Measurements from ENCODE around the gene AAMP.

AAMP gene

GRCh38 chr2:218235017-218235416 lies 34.9 kb downstream of the AAMP start:
- Mint-ChIP-seq H3K4me1 (peaks cover 24% of the 10 kb centered on the region), H3K27ac (no peak overlapping the region), H3K4me3 (no peak overlapping the region), H3K36me3 (peaks cover 71% of the 10 kb centered on the region), H3K9me3 (no peaks in the 10 kb centered on the region), H3K27me3 (no peaks in the 10 kb centered on the region)
- no peak for ATAC-seq

DNA sequence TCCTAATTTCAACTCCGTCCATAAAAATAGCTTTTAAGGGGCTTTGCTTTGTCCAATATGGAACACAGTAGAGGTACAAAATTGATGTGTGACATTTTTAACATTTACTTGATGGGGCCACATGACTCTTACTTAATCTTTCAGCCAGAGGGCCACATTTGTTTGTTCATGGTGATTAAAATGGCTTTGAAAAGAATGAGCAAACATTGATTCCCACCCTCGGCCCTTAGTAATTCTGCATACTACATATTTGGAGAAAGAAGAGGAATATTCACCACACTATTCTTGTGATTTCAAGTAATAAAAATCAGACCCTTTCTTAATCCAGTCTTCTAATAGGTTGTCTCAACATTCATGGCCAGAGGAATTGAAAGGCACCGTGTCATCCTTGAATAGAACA lies 35.4 kb downstream of the AAMP start:
- no peaks in the 10 kb centered on the region for H3K27me3 Mint-ChIP-seq
- H3K4me3 Mint-ChIP-seq, result no peak overlapping the region
- peaks cover 24% of the 10 kb centered on the region for H3K4me1 Mint-ChIP-seq
- H3K9me3 Mint-ChIP-seq, result no peaks in the 10 kb centered on the region
- H3K36me3 Mint-ChIP-seq, result peaks cover 66% of the 10 kb centered on the region
- no peak for ATAC-seq
- no peak overlapping the region for H3K27ac Mint-ChIP-seq

DNA sequence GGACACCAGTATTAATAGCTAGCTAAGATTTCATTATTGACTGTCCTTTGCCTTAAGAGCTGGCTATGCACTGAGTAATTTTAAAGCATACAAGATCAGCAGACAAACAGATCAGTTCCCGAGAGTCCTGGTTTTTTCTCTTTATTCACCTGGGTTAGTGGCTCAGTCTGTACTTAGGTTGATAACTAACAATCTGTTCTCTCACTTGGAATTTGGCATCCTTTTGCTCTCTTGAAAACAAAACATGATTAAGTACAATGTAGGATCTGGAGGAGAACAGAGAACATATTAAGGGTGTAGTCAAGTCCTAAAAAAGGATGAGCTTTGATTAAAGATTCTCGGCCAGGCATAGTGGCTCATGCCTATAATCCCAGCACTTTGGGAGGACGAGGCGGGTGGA lies 36.4 kb downstream of the AAMP start:
- peaks cover 32% of the 10 kb centered on the region for H3K4me1 Mint-ChIP-seq
- H3K36me3 Mint-ChIP-seq, result peaks cover 60% of the 10 kb centered on the region
- no peaks in the 10 kb centered on the region for H3K27me3 Mint-ChIP-seq
- H3K27ac Mint-ChIP-seq, result peak overlapping the region; percentile 53
- ATAC-seq, result no peak
- H3K4me3 Mint-ChIP-seq, result no peak overlapping the region
- H3K9me3 Mint-ChIP-seq, result no peaks in the 10 kb centered on the region

DNA sequence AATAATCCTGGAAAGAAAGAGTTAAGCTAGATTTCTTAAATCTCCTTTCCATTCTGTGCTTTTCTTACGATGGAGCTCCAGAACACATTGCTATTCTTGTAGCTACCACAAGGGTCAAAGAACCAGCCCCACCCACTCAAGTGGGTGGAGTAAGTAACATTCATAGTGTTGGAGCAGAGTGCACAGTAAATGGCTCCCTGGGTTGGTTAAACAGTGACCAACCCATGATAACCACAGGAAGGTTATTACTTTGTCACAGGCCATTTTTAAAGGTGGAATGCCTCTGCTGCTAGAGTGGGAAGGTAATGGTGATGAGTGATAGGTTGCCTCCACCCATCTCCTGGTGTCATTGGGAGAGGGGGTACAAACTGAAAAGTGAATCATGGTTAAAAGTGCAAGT lies 39.1 kb downstream of the AAMP start:
- no peaks in the 10 kb centered on the region for H3K27me3 Mint-ChIP-seq
- ATAC-seq, result peak; percentile 55
- peaks cover 58% of the 10 kb centered on the region for H3K4me1 Mint-ChIP-seq
- peaks cover 71% of the 10 kb centered on the region for H3K36me3 Mint-ChIP-seq
- H3K9me3 Mint-ChIP-seq, result no peaks in the 10 kb centered on the region
- H3K4me3 Mint-ChIP-seq, result no peak overlapping the region
- H3K27ac Mint-ChIP-seq, result peak overlapping the region; percentile 74

DNA sequence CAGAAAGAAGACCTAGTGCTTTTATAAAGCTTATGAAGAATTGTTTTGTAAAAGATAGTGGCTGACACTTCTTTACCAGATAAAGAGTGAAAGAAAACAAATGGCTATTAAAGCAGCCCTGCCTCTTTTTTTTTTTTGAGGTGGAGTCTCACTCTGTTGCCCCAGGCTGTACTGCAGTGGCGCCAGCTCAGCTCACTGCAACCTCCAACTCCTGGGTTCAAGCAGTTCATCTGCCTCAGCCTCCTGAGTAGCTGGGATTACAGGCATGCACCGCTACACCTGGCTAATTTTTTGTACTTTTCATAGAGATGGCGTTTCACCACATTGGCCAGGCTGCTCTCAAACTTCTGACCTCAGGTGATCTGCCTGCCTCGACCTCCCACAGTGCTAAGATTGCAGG lies 40.1 kb downstream of the AAMP start:
- Mint-ChIP-seq H3K27ac (peak overlapping the region; percentile 74), H3K4me1 (peaks cover 68% of the 10 kb centered on the region), H3K9me3 (no peaks in the 10 kb centered on the region), H3K27me3 (no peaks in the 10 kb centered on the region), H3K36me3 (peaks cover 77% of the 10 kb centered on the region), H3K4me3 (no peak overlapping the region)
- no peak for ATAC-seq

DNA sequence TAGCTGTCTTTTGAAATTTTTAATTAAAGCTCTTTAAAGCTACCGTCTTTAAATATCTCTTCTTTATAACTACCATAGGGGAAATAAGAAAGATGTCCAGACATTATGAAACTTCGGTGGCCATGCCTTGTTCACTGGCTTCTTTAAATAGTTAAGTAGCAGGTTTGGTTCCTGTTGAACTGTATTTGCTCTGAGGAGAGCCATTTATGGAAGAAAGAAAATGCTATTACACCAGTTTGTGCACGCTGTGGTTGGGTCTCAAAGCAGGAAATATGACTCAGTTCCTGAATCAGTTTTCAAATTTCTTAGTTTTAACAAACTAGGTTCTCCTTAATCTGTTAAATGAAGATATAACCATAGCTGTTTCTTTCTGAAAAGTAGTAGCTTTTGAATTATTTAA lies 40.7 kb downstream of the AAMP start:
- Mint-ChIP-seq H3K4me3 (peak overlapping the region; percentile 36), H3K9me3 (no peaks in the 10 kb centered on the region), H3K27me3 (no peaks in the 10 kb centered on the region), H3K4me1 (peaks cover 74% of the 10 kb centered on the region), H3K27ac (peak overlapping the region; percentile 74), H3K36me3 (peaks cover 81% of the 10 kb centered on the region)
- peak; percentile 96 for ATAC-seq

DNA sequence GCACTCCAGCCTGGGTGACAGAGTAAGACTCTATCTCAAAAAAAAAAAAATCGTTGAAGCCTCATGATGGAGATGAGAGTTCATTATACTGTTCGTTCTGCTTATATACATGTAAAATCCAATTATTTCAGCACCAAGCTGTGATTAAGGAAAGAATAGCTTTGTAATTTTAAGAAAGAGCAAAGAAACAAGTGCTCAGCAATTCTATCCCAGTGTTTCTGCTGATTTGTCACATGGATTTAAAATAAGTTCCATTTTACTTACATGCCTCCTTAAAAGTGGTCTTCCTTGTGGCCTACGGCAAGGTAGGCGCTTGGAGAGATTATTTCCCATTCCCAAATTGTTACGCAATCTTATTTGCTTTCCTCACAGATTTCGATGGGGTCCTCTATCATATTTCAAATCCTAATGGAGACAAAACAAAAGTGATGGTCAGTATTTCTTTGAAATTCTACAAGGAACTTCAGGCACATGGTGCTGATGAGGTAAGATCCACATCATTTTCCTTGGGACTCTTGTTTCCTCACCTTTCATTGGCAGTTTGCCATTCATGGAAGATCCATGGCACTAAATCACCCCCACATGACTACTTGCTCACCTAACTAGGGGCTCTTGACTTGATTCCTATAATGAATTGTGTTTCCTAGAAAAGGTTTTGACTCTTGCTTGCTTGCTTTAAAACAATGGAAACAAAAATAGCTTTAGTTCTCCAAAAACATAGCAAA lies 41.4 kb downstream of the AAMP start:
- Mint-ChIP-seq H3K4me1 (peaks cover 75% of the 10 kb centered on the region), H3K9me3 (no peaks in the 10 kb centered on the region), H3K27ac (peak overlapping the region; percentile 74), H3K27me3 (no peaks in the 10 kb centered on the region), H3K4me3 (peak overlapping the region; percentile 36), H3K36me3 (peaks cover 77% of the 10 kb centered on the region)
- no peak for ATAC-seq

DNA sequence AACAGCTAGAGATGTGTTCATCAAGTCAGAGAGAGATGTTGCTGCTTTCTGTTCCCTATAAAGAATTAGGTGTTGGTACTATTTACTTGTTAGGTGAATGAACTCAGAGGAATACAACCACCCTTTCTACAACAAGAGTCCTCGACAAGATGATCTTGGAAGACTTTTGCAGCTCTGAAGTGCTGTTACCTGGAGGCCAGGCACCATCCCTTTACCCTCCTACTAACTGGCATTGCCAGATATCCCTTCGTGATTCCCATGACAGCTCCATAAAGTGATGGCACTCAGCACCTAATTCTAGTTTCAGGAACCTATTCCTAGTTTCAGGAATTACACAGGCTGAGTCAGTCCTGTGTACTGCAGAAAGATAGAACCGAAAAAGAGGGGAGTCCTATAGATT lies 43.0 kb downstream of the AAMP start:
- H3K9me3 Mint-ChIP-seq, result no peaks in the 10 kb centered on the region
- H3K27me3 Mint-ChIP-seq, result no peaks in the 10 kb centered on the region
- peaks cover 88% of the 10 kb centered on the region for H3K4me1 Mint-ChIP-seq
- peaks cover 65% of the 10 kb centered on the region for H3K36me3 Mint-ChIP-seq
- ATAC-seq, result no peak
- no peak overlapping the region for H3K4me3 Mint-ChIP-seq
- H3K27ac Mint-ChIP-seq, result peak overlapping the region; percentile 74

DNA sequence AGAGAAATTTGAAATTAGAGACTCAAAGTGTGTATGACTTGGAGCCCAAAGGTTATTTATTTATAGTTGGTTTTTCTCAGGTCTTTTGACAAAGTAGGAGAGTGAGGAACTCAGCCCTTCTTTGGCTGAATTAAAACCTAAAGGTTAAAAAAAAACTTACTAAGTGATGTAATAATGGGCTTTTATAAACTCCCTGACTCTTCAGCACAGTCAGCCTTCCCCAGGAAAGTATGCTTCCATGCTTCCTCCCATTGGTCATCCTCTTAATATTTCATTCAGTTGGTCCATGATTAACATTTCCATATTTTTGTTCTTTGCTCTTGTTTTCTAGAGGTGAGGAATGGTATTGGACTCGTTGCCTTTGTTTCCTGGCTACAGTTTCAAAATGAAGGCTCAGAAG lies 45.8 kb downstream of the AAMP start:
- Mint-ChIP-seq H3K4me3 (peak overlapping the region; percentile 70), H3K27me3 (no peaks in the 10 kb centered on the region), H3K4me1 (peaks cover 94% of the 10 kb centered on the region), H3K9me3 (no peaks in the 10 kb centered on the region), H3K36me3 (peaks cover 73% of the 10 kb centered on the region), H3K27ac (peak overlapping the region; percentile 89)
- no peak for ATAC-seq

DNA sequence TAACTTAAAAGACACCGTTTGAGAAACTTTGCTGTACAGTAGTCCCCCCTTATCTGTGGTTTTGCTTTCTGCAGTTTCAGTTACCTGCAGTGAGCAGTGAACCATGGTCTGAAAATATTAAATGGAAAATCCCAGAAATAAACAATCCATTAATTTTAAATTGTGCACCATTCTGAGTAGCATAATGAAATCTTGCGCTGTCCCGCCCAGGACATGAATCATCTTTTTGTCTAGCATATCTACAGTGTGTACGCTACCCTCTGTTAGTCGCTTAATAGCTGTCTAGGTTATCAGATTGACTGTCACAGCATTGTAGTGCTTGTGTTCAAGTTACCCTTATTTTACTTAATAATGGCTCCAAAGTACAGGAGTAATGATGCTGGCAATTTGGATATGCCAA lies 46.9 kb downstream of the AAMP start:
- Mint-ChIP-seq H3K4me1 (peaks cover 84% of the 10 kb centered on the region), H3K36me3 (peaks cover 68% of the 10 kb centered on the region), H3K4me3 (peak overlapping the region; percentile 56), H3K9me3 (no peaks in the 10 kb centered on the region), H3K27me3 (no peaks in the 10 kb centered on the region), H3K27ac (peak overlapping the region; percentile 89)
- peak; percentile 46 for ATAC-seq

DNA sequence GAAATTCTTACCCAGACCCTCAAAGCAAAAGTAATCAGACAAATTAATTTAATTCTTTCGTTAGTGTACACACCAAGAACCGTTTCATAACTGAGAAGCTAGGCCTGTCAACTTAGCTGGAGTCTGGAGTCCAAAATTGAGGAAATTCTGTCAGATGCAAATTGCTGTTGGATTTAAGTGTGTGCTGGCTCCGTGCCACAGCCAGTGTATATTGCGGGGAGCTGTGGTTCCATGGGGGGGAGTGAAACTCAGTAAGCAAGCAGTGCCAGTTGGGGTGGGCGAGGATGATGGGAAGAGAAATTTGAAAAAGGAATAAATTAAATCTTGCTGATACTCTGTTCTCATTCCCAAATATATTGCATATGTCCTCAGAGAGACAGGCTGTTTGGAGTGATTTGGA lies 48.9 kb downstream of the AAMP start:
- H3K4me1 Mint-ChIP-seq, result peaks cover 69% of the 10 kb centered on the region
- peak overlapping the region; percentile 94 for H3K4me3 Mint-ChIP-seq
- H3K27ac Mint-ChIP-seq, result peak overlapping the region; percentile 89
- peaks cover 55% of the 10 kb centered on the region for H3K36me3 Mint-ChIP-seq
- H3K27me3 Mint-ChIP-seq, result no peaks in the 10 kb centered on the region
- H3K9me3 Mint-ChIP-seq, result no peaks in the 10 kb centered on the region
- ATAC-seq, result no peak

- peaks cover 58% of the 10 kb centered on the region for H3K4me1 Mint-ChIP-seq
- ATAC-seq, result no peak
- peaks cover 44% of the 10 kb centered on the region for H3K36me3 Mint-ChIP-seq
- no peaks in the 10 kb centered on the region for H3K27me3 Mint-ChIP-seq
- H3K4me3 Mint-ChIP-seq, result peak overlapping the region; percentile 94
- H3K27ac Mint-ChIP-seq, result peak overlapping the region; percentile 89
- H3K9me3 Mint-ChIP-seq, result no peaks in the 10 kb centered on the region
These were observed 50.0 kb downstream of the AAMP start for GRCh38 chr2:218219934-218220333.

GRCh38 chr2:218218268-218219185 lies 51.4 kb downstream of the AAMP start:
- Mint-ChIP-seq H3K9me3 (no peaks in the 10 kb centered on the region), H3K4me3 (peak overlapping the region; percentile 94), H3K36me3 (peaks cover 35% of the 10 kb centered on the region), H3K4me1 (peaks cover 44% of the 10 kb centered on the region), H3K27me3 (no peaks in the 10 kb centered on the region), H3K27ac (peak overlapping the region; percentile 89)
- peak; percentile 63 for ATAC-seq

- Mint-ChIP-seq H3K27me3 (no peaks in the 10 kb centered on the region), H3K36me3 (peaks cover 35% of the 10 kb centered on the region), H3K4me3 (peak overlapping the region; percentile 94), H3K4me1 (peaks cover 35% of the 10 kb centered on the region), H3K9me3 (no peaks in the 10 kb centered on the region), H3K27ac (peak overlapping the region; percentile 89)
- ATAC-seq, result peak; percentile 86
These were observed 52.3 kb downstream of the AAMP start for GRCh38 chr2:218217360-218218267.

All from stimulated activated memory B cell treated with anti-CD40 and anti-IgM and Interleukin-4, amounts not matched to agents 10 μg/mL and 1 μg/mL and 100 μg/mL, for 72 hours (primary cell).